Rectal smooth muscle tissue (tissue), 1 donor: ENCODE measurements around the gene MAGEF1.
"Not testable (repeated sequence)": the region's sequence is repeated elsewhere in the genome, so short reads cannot be mapped to it uniquely, and the experiment has no call there.

ENCODE experiments used
- H3K27ac ChIP-seq: one replicate; pipeline ENCODE4 v1.7.0; 2013; ENCODE audit warnings: low read depth, low read length, inconsistent platforms
- H3K27me3 ChIP-seq: one replicate; pipeline ENCODE4 v1.7.0; 2013; ENCODE audit warnings: low read length; ENCODE audit not compliant: control insufficient read depth, insufficient read depth
- H3K36me3 ChIP-seq: one replicate; pipeline ENCODE4 v1.7.0; 2013; ENCODE audit warnings: low read length; ENCODE audit not compliant: control insufficient read depth, insufficient read depth
- H3K4me1 ChIP-seq: one replicate; pipeline ENCODE4 v1.7.0; 2013; ENCODE audit warnings: low read length; ENCODE audit not compliant: control insufficient read depth, insufficient read depth
- H3K4me3 ChIP-seq: one replicate; pipeline ENCODE4 v1.7.0; 2013; ENCODE audit warnings: low read length
- H3K9ac ChIP-seq: one replicate; pipeline ENCODE4 v1.7.0; 2013; ENCODE audit warnings: low read length

Gene MAGEF1

GRCh38 chr3:184739594-184740505 lies 28.0 kb upstream of the MAGEF1 start:
- no peaks in the 10 kb centered on the region for H3K36me3 ChIP-seq
- H3K4me1 ChIP-seq, result no peaks in the 10 kb centered on the region
- no peak overlapping the region for H3K27ac ChIP-seq
- no peaks in the 10 kb centered on the region for H3K27me3 ChIP-seq
- H3K9ac ChIP-seq, result no peak overlapping the region
- H3K4me3 ChIP-seq, result no peak overlapping the region

GRCh38 chr3:184738982-184739381 lies 27.1 kb upstream of the MAGEF1 start:
- H3K4me1 ChIP-seq, result no peaks in the 10 kb centered on the region

GRCh38 chr3:184738506-184738890 lies 26.6 kb upstream of the MAGEF1 start:
- no peak overlapping the region for H3K27ac ChIP-seq
- no peaks in the 10 kb centered on the region for H3K36me3 ChIP-seq
- no peak overlapping the region for H3K9ac ChIP-seq
- no peaks in the 10 kb centered on the region for H3K4me1 ChIP-seq
- no peaks in the 10 kb centered on the region for H3K27me3 ChIP-seq
- H3K4me3 ChIP-seq, result no peak overlapping the region

More at GRCh38 chr3:184738982-184739381, 27.1 kb upstream of the MAGEF1 start:
- Histone ChIP-seq H3K4me3 (no peak overlapping the region), H3K27ac (no peak overlapping the region), H3K27me3 (no peaks in the 10 kb centered on the region), H3K9ac (no peak overlapping the region), H3K36me3 (no peaks in the 10 kb centered on the region)

DNA sequence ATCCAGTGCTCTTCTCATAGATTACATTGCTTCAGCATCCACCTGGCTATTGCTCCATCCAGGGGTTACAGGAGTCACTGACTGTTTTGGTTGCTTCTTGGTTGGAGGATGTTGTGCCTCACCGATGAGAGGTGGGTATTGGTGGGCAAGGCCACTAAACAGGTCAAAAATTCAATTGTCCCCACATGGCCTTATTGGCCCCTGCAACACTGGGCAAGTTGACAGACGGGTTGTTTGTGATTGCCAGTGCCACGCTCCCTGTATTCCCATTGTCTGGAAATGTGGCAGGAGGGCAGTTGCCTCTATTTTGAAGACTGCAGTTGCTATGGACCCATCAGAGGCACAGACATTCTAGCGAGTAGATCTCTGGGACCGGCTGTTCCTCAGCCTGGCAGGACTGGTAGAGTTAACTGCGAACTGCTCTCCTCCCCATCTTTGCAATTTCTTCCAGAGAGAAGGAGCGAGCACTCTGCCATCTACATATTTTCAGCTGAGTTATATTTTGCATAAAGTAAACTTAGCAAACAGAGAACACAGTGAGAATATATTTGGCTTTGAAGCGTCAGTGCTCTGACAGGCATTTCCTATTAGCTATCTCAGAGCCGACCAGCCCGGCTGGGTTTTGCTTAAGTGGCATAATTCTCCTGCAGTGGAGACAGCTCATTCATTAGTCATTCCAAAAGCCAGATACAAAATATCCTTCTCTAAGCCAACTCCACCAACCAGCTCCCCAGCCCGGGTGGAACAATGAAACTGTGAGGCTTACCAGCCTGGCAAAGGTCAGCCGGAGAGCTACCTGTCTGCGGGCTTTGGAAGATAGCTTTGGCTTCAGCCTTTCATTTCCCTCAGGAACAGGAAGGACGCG lies 26.0 kb upstream of the MAGEF1 start:
- Histone ChIP-seq H3K36me3 (no peaks in the 10 kb centered on the region), H3K9ac (no peak overlapping the region), H3K27me3 (no peaks in the 10 kb centered on the region), H3K27ac (no peak overlapping the region), H3K4me3 (no peak overlapping the region), H3K4me1 (no peaks in the 10 kb centered on the region)

- Histone ChIP-seq H3K36me3 (no peaks in the 10 kb centered on the region), H3K4me3 (no peak overlapping the region), H3K27ac (no peak overlapping the region), H3K9ac (no peak overlapping the region), H3K27me3 (no peaks in the 10 kb centered on the region), H3K4me1 (no peaks in the 10 kb centered on the region)
Measured at GRCh38 chr3:184737063-184737462, 25.2 kb upstream of the MAGEF1 start.

GRCh38 chr3:184734903-184735701 lies 23.2 kb upstream of the MAGEF1 start:
- Histone ChIP-seq H3K4me3 (no peak overlapping the region), H3K27ac (no peak overlapping the region), H3K4me1 (no peaks in the 10 kb centered on the region), H3K36me3 (no peaks in the 10 kb centered on the region), H3K9ac (no peak overlapping the region), H3K27me3 (no peaks in the 10 kb centered on the region)

DNA sequence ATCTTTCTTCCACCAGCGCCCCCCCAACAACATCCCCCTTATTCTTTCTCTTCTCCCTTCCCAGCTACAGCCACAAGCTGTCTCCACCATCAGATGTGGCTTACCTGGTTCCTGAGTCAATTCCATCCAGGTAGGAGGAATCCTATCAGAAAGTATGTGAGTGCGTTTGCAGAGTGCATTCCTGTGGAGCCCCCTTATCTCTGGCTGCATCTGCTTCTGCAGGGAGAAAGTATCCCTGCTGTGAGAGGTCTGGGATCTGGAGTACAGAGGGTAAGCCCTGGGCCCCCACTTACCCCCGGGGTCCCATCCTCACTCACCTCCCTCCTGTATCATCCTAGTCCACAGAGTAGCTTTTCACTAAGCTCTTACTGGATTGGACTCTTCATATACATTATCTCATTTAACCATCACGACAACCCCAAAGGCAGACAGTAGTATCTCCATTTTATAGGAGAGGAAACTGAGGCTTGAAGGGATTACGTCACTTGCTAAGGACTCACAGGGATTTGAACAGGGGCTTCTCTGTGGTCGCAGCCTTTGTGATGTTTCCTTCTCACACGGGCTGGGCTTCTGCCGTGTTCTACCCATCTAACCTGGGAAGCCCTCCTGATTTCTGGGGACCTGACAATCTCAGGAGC lies 22.2 kb upstream of the MAGEF1 start:
- H3K4me3 ChIP-seq, result no peak overlapping the region
- H3K27ac ChIP-seq, result no peak overlapping the region
- H3K9ac ChIP-seq, result no peak overlapping the region
- no peaks in the 10 kb centered on the region for H3K27me3 ChIP-seq
- H3K4me1 ChIP-seq, result no peaks in the 10 kb centered on the region
- H3K36me3 ChIP-seq, result no peaks in the 10 kb centered on the region

DNA sequence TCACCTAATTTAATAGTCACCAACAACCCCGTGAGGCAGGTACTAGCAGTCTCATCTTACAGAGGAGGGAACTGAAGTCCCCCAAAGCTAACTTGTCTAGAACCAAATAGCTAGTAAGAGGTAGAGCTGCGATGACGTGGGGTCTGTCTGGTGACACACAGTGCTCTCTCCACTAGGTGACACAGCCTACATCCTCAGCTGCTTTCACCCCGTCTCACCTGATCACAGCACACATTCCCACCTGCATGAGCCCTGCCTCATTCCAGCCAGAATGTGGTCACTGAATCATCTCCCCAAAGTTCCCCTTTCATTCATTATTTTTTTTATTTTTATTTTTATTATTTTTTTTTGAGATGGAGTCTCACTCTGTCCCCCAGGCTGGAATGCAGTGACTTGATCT lies 21.3 kb upstream of the MAGEF1 start:
- H3K27me3 ChIP-seq, result no peaks in the 10 kb centered on the region
- H3K36me3 ChIP-seq, result no peaks in the 10 kb centered on the region
- H3K4me1 ChIP-seq, result no peaks in the 10 kb centered on the region
- H3K27ac ChIP-seq, result no peak overlapping the region
- H3K9ac ChIP-seq, result no peak overlapping the region
- H3K4me3 ChIP-seq, result no peak overlapping the region

DNA sequence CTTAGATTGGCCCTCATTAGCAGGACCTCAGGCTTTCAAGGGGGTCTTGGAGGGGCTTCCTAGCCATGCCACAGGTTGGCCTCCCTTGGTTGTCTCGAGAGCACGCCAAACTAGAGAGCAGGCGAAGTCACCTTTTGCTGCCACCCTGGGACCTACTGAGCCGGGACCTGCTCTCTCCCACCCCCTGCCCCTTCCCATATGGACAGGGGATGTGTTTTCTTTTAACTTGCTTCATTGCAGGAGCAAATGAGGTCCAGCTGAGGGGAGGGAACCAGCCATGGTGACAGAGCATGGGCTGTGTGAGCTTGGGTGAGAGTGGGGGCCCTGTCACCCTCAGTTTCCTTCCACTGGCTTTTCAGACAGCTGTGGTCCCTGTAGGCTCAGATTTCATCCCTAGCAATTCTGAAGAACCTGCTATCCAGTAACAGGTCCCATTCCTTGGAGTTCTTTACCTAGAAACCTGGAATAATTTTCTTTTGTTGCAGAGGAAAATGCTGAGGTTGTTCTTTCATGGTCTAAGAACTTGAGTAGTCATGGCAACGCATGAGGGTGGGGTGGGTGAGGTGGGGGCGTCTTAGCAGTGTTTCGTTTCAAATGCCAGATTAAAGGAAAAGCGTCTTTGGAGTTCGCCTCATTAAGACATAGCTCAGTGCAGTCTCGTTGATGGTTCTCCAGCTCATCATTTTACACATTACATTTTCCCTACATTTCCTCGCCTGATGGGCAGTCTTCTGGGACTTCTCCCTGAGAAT lies 20.1 kb upstream of the MAGEF1 start:
- no peak overlapping the region for H3K9ac ChIP-seq

GRCh38 chr3:184730924-184731323 lies 19.1 kb upstream of the MAGEF1 start:
- Histone ChIP-seq H3K27me3 (no peaks in the 10 kb centered on the region), H3K4me1 (peaks cover 5% of the 10 kb centered on the region), H3K27ac (no peak overlapping the region), H3K36me3 (no peaks in the 10 kb centered on the region), H3K4me3 (no peak overlapping the region), H3K9ac (no peak overlapping the region)

More for the DNA sequence above, 20.1 kb upstream of the MAGEF1 start:
- no peaks in the 10 kb centered on the region for H3K27me3 ChIP-seq
- no peak overlapping the region for H3K27ac ChIP-seq
- H3K36me3 ChIP-seq, result no peaks in the 10 kb centered on the region
- no peak overlapping the region for H3K4me3 ChIP-seq
- H3K4me1 ChIP-seq, result peaks cover 5% of the 10 kb centered on the region

DNA sequence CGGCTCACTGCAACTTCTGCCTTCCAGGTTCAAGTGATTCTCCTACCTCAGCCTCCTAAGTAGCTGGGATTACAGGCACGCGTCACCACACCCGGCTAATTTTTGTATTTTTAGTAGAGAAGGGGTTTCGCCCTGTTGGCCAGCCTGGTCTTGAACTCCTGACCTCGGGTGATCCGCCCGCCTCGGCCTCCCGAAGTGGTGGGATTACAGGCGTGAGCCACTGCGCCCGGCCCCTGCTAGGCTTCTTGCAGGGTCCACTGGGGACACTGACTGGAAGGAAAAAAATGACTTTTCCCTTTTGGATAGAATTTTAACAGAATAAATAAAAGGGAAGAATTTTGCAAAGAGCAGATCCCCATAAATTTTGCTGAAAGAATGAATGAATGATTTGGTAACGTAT lies 17.3 kb upstream of the MAGEF1 start:
- H3K9ac ChIP-seq, H3K4me1 ChIP-seq, H3K4me3 ChIP-seq, H3K36me3 ChIP-seq, H3K27me3 ChIP-seq, H3K27ac ChIP-seq: not testable (repeated sequence)
